Stimulated activated naive B cell treated with anti-CD40 and anti-IgM and Interleukin-4, amounts not matched to agents 10 μg/mL and 1 μg/mL and 100 μg/mL, for 72 hours (primary cell): Measurements from ENCODE around the gene GMDS.

Experiments
- ATAC-seq, 2 donors: fragments of 150-1000 bp; cut with Tn5 transposase; replicated peaks; 2 replicates each; pipeline ENCODE4 v1.10.0; 2021; ENCODE audit warnings: moderate library complexity in 1 of 2
- DNase-seq: peaks from one replicate; pipeline ENCODE4 v3.0.0; 2021
- H3K27ac Mint-ChIP-seq: one replicate; pipeline ENCODE4 v1.8.0; 2022; ENCODE audit warnings: mild to moderate bottlenecking, mixed read lengths
- H3K27me3 Mint-ChIP-seq, 2 donors: one replicate each; pipeline ENCODE4 v1.8.0; 2022; ENCODE audit warnings: mixed read lengths in 2 of 2
- H3K36me3 Mint-ChIP-seq, 2 donors: one replicate each; pipeline ENCODE4 v1.8.0; 2022; ENCODE audit warnings: mixed read lengths in 2 of 2, mild to moderate bottlenecking in 1 of 2
- H3K4me1 Mint-ChIP-seq, 2 donors: one replicate each; pipeline ENCODE4 v1.8.0; 2022; ENCODE audit warnings: mixed read lengths in 2 of 2, mild to moderate bottlenecking in 1 of 2
- H3K4me3 Mint-ChIP-seq, 2 donors: one replicate each; pipeline ENCODE4 v1.8.0; 2022; ENCODE audit warnings: mild to moderate bottlenecking in 2 of 2, mixed read lengths in 2 of 2, moderate library complexity in 1 of 2
- H3K9me3 Mint-ChIP-seq, 2 donors: one replicate each; pipeline ENCODE4 v1.8.0; 2022; ENCODE audit warnings: mixed read lengths in 2 of 2, mild to moderate bottlenecking in 1 of 2

Gene GMDS

GRCh38 chr6:2254747-2255146 lies 9.3 kb upstream of the GMDS start:
- Mint-ChIP-seq H3K4me3 (no peak overlapping the region), H3K36me3 (peaks cover 45 to 65% of the 10 kb centered on the region in 2 donors), H3K27ac (no peak overlapping the region), H3K27me3 (no peaks in the 10 kb centered on the region), H3K9me3 (peaks cover 0 to 3% of the 10 kb centered on the region in 2 donors), H3K4me1 (peaks cover 0 to 5% of the 10 kb centered on the region in 2 donors)
- ATAC-seq: no peak
- DNase-seq: no peak

GRCh38 chr6:2249126-2249525 lies 3.7 kb upstream of the GMDS start:
- ATAC-seq (no peak), DNase-seq (no peak)
- Mint-ChIP-seq H3K4me1 (peaks cover 20 to 31% of the 10 kb centered on the region in 2 donors), H3K9me3 (no peaks in the 10 kb centered on the region), H3K4me3 (no peak overlapping the region), H3K27ac (no peak overlapping the region), H3K27me3 (no peaks in the 10 kb centered on the region), H3K36me3 (peaks cover 17 to 41% of the 10 kb centered on the region in 2 donors)

- H3K36me3 Mint-ChIP-seq: peaks cover 5 to 27% of the 10 kb centered on the region in 2 donors
- ATAC-seq: no peak
- H3K9me3 Mint-ChIP-seq: no peaks in the 10 kb centered on the region
- no peaks in the 10 kb centered on the region for H3K27me3 Mint-ChIP-seq
- no peak overlapping the region for H3K4me3 Mint-ChIP-seq
- DNase-seq: no peak
- H3K4me1 Mint-ChIP-seq: peaks cover 25 to 41% of the 10 kb centered on the region in 2 donors
- no peak overlapping the region for H3K27ac Mint-ChIP-seq
Measured at GRCh38 chr6:2247664-2248063, 2.3 kb upstream of the GMDS start.

- H3K27me3 Mint-ChIP-seq: no peaks in the 10 kb centered on the region
- peak overlapping the region; percentile 92 to 94 for H3K4me3 Mint-ChIP-seq
- no peaks in the 10 kb centered on the region for H3K9me3 Mint-ChIP-seq
- peaks cover 29 to 56% of the 10 kb centered on the region in 2 donors for H3K4me1 Mint-ChIP-seq
- ATAC-seq: peak; percentile 12 to 14
- peaks cover 2 to 18% of the 10 kb centered on the region in 2 donors for H3K36me3 Mint-ChIP-seq
- peak overlapping the region; percentile 97 for H3K27ac Mint-ChIP-seq
- peak; percentile 18 for DNase-seq
Measured at GRCh38 chr6:2245877-2246863, 765 bp upstream of the GMDS start.

GRCh38 chr6:2244261-2245102 lies 923 bp downstream of the GMDS start:
- H3K4me3 Mint-ChIP-seq: peak overlapping the region; percentile 92 to 94
- H3K36me3 Mint-ChIP-seq: peaks cover 2 to 11% of the 10 kb centered on the region in 2 donors
- peaks cover 29 to 65% of the 10 kb centered on the region in 2 donors for H3K4me1 Mint-ChIP-seq
- peak overlapping the region; percentile 91 for H3K27ac Mint-ChIP-seq
- no peak for DNase-seq
- H3K27me3 Mint-ChIP-seq: no peaks in the 10 kb centered on the region
- H3K9me3 Mint-ChIP-seq: no peaks in the 10 kb centered on the region
- no peak for ATAC-seq

- H3K4me1 Mint-ChIP-seq: peaks cover 21 to 55% of the 10 kb centered on the region in 2 donors
- H3K4me3 Mint-ChIP-seq: no peak overlapping the region
- no peak for ATAC-seq
- H3K9me3 Mint-ChIP-seq: no peaks in the 10 kb centered on the region
- no peaks in the 10 kb centered on the region for H3K27me3 Mint-ChIP-seq
- peaks cover 0 to 4% of the 10 kb centered on the region in 2 donors for H3K36me3 Mint-ChIP-seq
- DNase-seq: no peak
- H3K27ac Mint-ChIP-seq: no peak overlapping the region
Measured at GRCh38 chr6:2242311-2242710, 3.1 kb downstream of the GMDS start.

GRCh38 chr6:2240961-2241360 lies 4.4 kb downstream of the GMDS start:
- ATAC-seq (no peak), DNase-seq (no peak)
- Mint-ChIP-seq H3K27ac (no peak overlapping the region), H3K36me3 (peaks cover 0 to 8% of the 10 kb centered on the region in 2 donors), H3K27me3 (no peaks in the 10 kb centered on the region), H3K4me1 (peaks cover 17 to 43% of the 10 kb centered on the region in 2 donors), H3K9me3 (no peaks in the 10 kb centered on the region), H3K4me3 (no peak overlapping the region)

- Mint-ChIP-seq H3K36me3 (peaks cover 0 to 11% of the 10 kb centered on the region in 2 donors), H3K27ac (no peak overlapping the region), H3K9me3 (no peaks in the 10 kb centered on the region), H3K27me3 (no peaks in the 10 kb centered on the region), H3K4me1 (peaks cover 10 to 28% of the 10 kb centered on the region in 2 donors), H3K4me3 (no peak overlapping the region)
- no peak for DNase-seq
- ATAC-seq: no peak
Measured at GRCh38 chr6:2237001-2237400, 8.4 kb downstream of the GMDS start.

- peaks cover 0 to 11% of the 10 kb centered on the region in 2 donors for H3K36me3 Mint-ChIP-seq
Measured at GRCh38 chr6:2235777-2236495, 9.5 kb downstream of the GMDS start.

GRCh38 chr6:2232445-2232844 lies 13.0 kb downstream of the GMDS start:
- Mint-ChIP-seq H3K36me3 (peaks cover 0 to 7% of the 10 kb centered on the region in 2 donors), H3K4me1 (peaks cover 22 to 28% of the 10 kb centered on the region in 2 donors), H3K27me3 (no peaks in the 10 kb centered on the region), H3K27ac (no peak overlapping the region), H3K9me3 (no peaks in the 10 kb centered on the region), H3K4me3 (peak overlapping the region in 1 of 2 donors; percentile 15)
- DNase-seq (no peak), ATAC-seq (peak; percentile 97 to 98)

More at GRCh38 chr6:2235777-2236495, 9.5 kb downstream of the GMDS start:
- H3K27ac Mint-ChIP-seq: no peak overlapping the region
- DNase-seq: no peak
- H3K4me3 Mint-ChIP-seq: no peak overlapping the region
- peaks cover 12 to 23% of the 10 kb centered on the region in 2 donors for H3K4me1 Mint-ChIP-seq
- H3K9me3 Mint-ChIP-seq: no peaks in the 10 kb centered on the region
- ATAC-seq: no peak
- no peaks in the 10 kb centered on the region for H3K27me3 Mint-ChIP-seq

- peaks cover 22 to 28% of the 10 kb centered on the region in 2 donors for H3K4me1 Mint-ChIP-seq
- ATAC-seq (no peak), DNase-seq (no peak)
- no peak overlapping the region for H3K27ac Mint-ChIP-seq
- H3K36me3 Mint-ChIP-seq: peaks cover 0 to 7% of the 10 kb centered on the region in 2 donors
- no peak overlapping the region for H3K4me3 Mint-ChIP-seq
- no peaks in the 10 kb centered on the region for H3K27me3 Mint-ChIP-seq
- no peaks in the 10 kb centered on the region for H3K9me3 Mint-ChIP-seq
Measured at GRCh38 chr6:2231438-2231837, 14.0 kb downstream of the GMDS start.

- Mint-ChIP-seq H3K27ac (no peak overlapping the region), H3K4me3 (no peak overlapping the region), H3K4me1 (peaks cover 22 to 28% of the 10 kb centered on the region in 2 donors)
Measured at GRCh38 chr6:2230659-2231277, 14.6 kb downstream of the GMDS start.

GRCh38 chr6:2229742-2230141 lies 15.7 kb downstream of the GMDS start:
- H3K36me3 Mint-ChIP-seq: peaks cover 0 to 3% of the 10 kb centered on the region in 2 donors
- no peak for ATAC-seq
- no peaks in the 10 kb centered on the region for H3K9me3 Mint-ChIP-seq
- no peak for DNase-seq
- no peak overlapping the region for H3K27ac Mint-ChIP-seq
- no peaks in the 10 kb centered on the region for H3K27me3 Mint-ChIP-seq
- no peak overlapping the region for H3K4me3 Mint-ChIP-seq
- peaks cover 22 to 28% of the 10 kb centered on the region in 2 donors for H3K4me1 Mint-ChIP-seq

More at GRCh38 chr6:2230659-2231277, 14.6 kb downstream of the GMDS start:
- H3K9me3 Mint-ChIP-seq: no peaks in the 10 kb centered on the region
- no peak for ATAC-seq
- H3K36me3 Mint-ChIP-seq: peaks cover 0 to 3% of the 10 kb centered on the region in 2 donors
- no peak for DNase-seq
- H3K27me3 Mint-ChIP-seq: no peaks in the 10 kb centered on the region
